Activated gamma-delta T cell (primary cell): ENCODE measurements around the gene RPP40.
"Not testable (repeated sequence)": the region's sequence is repeated elsewhere in the genome, so short reads cannot be mapped to it uniquely, and the experiment has no call there.

Experiments used
- DNase-seq: peaks from one replicate; lab custom pipeline; 2025; lab: John Stamatoyannopoulos, UW

The RPP40 gene

GRCh38 chr6:5014072-5014561 lies 10.3 kb upstream of the RPP40 start:
- no peak for DNase-seq

GRCh38 chr6:5012519-5012918 lies 8.7 kb upstream of the RPP40 start:
- no peak for DNase-seq

DNA sequence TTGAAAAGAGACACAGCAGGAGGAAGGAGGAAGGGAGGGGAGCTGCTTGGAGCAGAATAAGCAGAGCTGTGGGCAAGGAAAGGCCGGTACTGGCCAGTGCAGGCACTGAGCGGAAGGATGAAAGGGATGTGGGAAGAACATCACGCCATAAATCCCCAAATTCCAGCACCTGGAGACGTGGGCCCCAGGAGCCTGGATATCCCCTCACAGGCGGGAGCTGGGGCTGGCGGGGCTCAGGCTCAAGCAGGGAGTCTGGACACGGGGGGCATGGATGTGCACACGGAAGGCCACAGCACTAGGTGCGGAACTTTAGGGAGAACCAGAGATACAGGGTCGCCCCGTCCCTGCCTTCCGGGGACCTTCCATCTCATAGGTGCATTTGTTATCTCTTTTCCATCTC lies 7.5 kb upstream of the RPP40 start:
- no peak for DNase-seq

GRCh38 chr6:5007531-5007930 lies 3.7 kb upstream of the RPP40 start:
- DNase-seq: no peak

DNA sequence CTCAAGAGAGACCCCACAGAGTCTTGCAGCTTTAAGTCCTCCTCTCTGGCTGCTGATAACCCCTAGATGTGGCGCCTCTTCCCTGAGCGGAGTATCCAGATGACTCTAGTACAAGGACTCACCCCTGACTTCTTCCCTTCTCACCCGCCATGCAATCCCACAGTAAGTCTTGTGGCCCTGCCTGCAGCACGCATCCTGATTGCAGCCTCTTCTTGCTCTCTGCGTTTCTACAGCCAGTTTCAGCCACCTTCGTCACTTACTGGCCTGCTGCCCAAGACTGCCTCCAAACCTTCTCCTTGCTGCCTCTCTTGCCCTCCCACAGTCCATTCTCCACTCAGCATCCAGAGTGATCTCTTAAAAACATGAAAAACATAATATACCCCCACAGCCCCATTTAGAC lies 2.4 kb upstream of the RPP40 start:
- DNase-seq: no peak

DNA sequence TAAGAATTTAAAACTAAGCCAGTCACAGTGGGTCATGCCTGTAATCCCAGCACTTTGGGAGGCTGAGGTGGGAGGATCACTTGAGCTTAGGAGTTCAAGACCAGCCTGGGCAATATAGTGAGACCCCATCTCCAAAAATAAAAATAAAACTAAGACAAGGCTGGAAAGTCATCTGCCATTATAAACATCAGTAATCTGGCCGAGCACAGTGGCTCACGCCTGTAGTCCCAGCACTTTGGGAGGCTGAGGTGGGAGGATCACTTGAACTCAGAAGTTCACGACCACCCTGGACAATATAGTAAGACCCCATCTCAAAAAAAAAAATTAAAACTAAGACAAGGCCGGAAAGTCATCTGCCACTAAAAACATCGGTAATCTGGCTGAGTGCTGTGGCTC lies 1.2 kb upstream of the RPP40 start:
- DNase-seq: not testable (repeated sequence)

GRCh38 chr6:5004373-5005037 lies 668 bp upstream of the RPP40 start:
- DNase-seq: no peak

DNA sequence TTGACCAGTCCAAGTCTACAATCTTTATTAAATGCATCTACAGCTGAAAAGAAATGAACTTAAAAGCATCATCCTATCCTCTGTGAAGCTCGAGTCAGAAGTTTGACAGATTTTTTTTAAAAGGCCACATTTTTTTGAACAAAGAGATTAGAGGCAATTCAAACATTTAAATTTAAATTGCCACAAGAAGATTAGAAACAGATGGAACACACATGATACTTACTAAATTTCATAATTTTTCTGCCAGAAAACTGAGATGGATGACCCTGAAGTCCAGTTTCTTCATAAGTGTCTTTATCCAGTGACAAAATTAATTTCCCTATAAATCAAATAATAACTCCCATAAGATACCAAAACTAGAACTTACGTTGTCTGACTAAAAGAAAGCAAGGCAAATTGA lies 4.3 kb downstream of the RPP40 start:
- no peak for DNase-seq

DNA sequence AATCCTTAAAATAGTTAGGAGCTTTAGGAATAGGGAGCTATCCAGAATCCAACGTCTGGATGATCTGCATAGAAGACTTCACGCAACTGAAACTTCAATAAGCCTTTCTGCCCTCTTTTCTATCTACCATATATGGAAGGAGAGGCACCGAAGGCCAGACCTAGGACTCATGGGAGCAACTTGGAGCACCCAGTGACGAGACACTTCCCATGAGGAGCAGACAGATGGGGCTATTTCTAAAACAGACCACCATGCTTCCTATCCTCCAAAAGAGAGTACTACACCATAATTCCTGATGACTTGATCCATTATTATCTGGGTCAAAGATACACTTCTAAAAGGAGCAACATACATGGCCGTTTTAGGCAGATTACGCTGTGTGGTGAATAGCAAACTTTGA lies 6.0 kb downstream of the RPP40 start:
- DNase-seq: no peak

GRCh38 chr6:4994741-4995140 lies 9.1 kb downstream of the RPP40 start:
- DNase-seq: no peak

GRCh38 chr6:4987432-4987831 lies 16.4 kb downstream of the RPP40 start:
- no peak for DNase-seq

GRCh38 chr6:4986999-4987398 lies 16.8 kb downstream of the RPP40 start:
- no peak for DNase-seq

DNA sequence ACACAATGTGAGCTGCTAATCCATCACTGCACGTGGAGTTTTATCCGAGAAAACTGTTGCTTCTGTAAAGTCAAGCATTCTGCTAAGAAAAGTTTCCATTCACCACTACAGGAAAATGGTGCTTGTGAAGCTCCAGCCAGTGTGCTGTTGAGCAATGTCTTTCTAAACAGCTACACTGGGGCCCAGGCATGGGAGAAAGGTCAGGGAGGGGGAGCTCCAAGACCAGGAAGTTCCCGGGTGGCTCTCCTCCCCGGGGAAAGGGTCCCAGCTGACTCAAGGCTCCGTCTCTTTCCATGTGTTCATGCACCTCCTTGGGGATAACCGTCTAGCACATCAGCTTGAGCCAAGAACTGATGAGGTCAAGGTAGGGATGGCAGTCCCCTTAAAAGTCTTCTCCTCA lies 20.5 kb downstream of the RPP40 start:
- DNase-seq: no peak

GRCh38 chr6:4981761-4982160 lies 22.1 kb downstream of the RPP40 start:
- DNase-seq: no peak

DNA sequence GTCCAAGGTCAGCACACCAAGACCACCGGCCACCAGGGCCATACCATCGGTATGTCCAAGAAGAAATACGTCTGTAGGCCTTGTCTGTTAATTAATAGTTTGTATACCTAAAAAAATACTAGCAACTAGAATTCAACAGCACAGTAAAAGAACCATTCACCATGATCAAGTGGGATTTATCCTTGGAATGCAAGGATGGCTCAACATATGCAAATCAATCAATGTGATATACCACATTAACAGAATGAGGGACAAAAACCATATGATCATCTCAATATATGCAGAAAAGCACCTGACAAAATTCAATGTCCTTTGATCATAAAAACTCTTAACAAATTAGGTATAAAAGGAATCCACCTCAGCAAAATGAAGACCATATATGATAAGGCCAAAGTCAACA lies 24.4 kb downstream of the RPP40 start:
- no peak for DNase-seq

GRCh38 chr6:4977468-4977867 lies 26.4 kb downstream of the RPP40 start:
- DNase-seq: no peak

GRCh38 chr6:4975506-4975905 lies 28.3 kb downstream of the RPP40 start:
- no peak for DNase-seq

DNA sequence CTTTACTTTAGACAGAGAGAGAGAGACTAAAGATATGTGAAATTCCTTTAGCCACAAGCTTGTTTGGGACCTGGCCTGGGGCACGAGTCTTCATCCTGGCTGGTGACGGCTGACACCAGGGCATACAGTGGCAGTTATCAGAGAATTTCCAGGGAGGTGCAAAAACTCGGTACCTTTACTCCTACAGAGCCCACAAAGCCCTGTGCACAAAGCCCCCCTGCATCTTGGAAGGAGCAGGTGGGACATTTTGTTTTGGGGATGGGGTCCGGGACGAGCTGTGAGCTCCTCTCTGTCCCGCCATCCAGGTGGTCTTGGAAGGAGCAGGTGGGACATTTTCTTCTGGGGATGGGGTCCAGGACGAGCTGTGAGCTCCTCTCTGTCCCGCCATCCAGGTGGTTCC lies 28.9 kb downstream of the RPP40 start:
- no peak for DNase-seq

DNA sequence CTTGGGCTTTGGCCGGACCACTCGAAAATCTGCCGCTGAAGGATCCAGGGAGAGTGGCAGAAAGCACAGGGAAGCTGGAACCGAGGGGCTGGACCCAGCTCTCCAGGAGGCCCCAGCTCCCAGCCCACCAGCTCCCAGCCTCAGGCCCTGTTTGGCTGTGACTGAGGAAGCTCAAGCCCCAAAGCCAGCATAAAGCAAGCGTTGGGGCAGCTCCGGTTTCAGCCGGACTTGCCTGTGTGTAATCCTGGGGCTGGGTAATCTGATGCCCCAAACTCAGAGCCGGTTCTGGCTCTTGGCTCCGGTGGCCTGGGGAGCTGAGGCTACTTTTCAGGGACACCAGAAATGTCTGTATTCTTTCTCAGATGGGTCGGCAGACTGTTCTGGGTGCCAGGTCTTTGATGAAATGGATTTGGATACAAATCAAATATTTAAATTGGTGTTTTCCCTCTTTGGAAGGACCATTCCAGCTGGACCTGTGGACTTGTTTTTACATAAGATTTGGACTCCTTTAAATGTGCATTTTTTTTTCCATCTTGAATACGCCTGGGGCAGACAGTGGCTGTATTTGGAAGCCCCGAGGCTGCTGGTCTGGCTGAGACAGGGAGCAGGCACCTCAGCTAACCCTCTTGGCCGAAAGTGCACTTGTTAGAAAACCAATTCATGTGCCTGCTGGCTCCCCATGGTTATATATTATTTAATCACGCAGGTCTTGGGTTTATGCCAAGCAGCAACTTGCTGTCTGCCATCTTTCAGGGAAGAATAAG lies 29.7 kb downstream of the RPP40 start:
- no peak for DNase-seq

DNA sequence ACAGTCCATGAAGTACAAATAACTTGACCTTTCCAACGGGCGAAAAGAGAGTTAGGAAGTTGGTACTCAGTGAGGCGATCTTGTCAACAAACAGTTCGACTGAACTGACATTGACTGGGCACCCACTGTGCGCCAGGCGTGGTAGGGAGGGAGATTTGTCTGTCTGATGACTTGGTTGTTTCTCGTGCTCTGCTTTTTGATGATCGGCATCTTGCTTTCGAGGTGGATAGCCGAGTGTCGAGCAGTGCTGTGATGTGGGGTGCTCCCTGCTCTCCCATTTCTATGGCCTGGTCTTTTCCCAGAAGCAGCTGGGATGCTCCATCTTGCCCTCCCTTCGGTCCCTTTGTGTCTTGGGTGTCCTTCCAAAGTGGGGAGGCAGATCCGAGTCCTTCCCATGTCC lies 30.4 kb downstream of the RPP40 start:
- DNase-seq: no peak

GRCh38 chr6:4972438-4972837 lies 31.4 kb downstream of the RPP40 start:
- no peak for DNase-seq

DNA sequence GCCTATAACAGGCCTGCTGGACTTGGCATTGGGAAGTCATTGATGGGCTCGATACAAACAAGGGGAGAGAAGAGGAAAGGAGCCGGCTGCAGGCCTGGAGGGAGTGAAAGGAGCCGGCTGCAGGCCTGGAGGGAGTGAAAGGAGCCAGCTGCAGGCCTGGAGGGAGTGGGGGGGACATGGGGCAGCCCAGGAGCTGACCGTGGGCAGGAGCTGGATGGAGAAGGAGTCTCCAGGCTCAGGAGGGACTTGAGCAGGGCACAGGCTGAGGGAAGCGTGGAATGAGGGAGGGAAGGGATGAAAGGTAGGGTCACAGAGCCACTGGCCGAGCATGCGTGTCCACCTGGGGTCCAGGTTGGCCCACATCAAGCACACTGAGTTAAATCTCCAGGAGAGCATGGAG lies 32.0 kb downstream of the RPP40 start:
- DNase-seq: no peak

GRCh38 chr6:4970739-4971395 lies 33.0 kb downstream of the RPP40 start:
- DNase-seq: no peak
